ENCODE measurements around the gene SYT5.
"Not testable (repeated sequence)": the region's sequence is repeated elsewhere in the genome, so short reads cannot be mapped to it uniquely, and the experiment has no call there.

The SYT5 gene

DNA sequence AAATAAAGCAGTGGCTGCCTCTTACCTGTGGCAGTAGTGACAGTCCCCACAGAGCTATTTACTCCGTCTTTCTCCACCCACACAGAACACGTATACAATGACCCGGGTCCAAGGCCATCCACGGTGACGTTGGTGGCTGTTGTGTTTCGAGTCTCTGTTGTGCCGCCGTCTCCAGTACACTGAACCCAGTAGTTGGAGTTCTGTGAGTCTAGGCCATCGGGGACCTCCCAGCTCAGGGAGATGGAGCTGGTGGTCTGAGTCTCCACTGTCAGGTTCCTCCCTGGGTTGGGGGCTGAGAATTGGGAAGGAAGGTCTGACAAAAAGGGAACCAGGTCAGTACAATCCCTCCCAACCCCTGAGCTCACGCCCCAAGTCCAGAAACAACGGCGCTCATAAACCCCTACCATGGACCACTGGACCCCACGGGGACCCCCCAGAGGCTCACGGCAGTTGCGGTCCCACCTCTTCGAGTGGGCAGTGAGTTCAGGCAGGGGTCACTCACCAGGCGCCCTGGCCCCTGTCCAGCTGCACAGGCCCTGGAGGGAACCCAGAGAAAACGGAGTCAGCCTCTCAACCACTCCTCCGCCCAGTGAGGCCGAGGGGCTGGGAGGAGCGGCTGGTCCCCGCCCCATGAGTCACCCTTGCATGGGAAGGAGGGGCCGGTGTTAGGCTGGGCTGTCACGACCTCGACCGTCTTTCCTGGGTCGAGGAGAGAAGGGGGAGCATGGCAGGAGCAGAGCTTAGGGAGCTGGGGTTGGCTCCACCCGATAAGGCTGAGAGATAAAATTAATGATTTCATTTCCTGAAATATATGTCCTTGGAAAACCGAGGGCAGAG, 26.8 kb upstream of the SYT5 start:
- peak; percentile 60 to 73 for DNase-seq

- not testable (repeated sequence) for DNase-seq
Observed at GRCh38 chr19:55202199-55202598, 22.1 kb upstream of the SYT5 start.

GRCh38 chr19:55199620-55200204, 19.6 kb upstream of the SYT5 start:
- no peak for DNase-seq

DNA sequence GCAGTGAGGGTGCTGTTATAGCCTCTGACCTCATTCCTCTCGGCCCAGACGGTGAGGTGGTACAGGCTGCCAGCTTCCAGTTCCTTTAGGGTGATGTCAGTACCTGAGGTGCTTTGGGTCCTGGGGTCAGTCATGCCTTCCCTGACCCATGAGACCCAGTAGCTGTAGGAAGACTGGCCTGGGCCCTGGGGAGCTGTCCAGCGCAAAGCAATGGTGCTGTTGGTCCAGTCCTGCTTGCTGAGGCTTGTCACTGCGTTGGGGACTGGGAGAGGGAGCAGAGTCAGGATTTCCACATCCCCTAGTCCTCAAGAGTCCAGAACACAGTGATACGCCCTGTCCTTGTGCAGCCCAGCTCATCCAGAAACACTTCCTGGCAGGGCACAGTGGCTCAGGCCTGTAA, 18.6 kb upstream of the SYT5 start:
- no peak for DNase-seq

DNA sequence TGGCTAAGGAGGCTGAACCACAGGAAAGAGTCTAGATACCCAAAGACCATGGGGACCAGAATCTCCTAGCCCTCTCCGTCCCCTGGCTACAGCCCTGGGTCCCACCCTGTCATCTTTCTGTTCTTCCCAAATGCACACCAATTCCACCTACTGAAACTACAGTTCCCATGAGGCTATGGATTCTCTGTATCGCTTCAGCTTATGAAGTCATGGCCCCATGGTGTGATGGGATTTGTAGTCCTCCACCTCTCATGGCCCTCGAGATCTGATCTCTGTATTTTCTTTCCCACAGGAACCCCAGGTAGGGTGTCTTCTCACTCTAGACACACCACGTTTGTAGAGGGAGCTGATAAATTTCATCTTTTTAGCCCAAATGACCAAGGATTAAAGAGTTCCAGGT, 17.4 kb upstream of the SYT5 start:
- DNase-seq = no peak

DNA sequence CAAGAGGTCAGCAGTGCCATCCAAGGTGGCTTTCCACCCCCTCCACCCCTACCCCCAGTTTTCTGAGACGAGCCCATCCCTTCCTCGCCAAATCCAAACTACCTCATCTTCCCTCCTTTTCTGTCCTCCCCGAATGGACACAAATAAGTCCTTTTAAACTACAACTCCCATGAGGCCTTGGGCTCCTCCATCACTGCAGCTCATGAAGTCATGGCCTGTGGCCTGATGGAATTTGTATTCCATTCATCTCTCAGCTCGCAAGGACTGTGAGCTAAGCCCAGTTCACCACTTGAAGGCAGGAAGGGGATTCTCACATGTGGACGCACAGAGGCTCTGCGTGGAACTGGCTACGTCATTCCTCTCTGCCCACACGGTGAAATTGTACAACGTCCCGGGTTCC, 16.7 kb upstream of the SYT5 start:
- no peak for DNase-seq

GRCh38 chr19:55193481-55193880, 13.4 kb upstream of the SYT5 start:
- no peak for DNase-seq

DNA sequence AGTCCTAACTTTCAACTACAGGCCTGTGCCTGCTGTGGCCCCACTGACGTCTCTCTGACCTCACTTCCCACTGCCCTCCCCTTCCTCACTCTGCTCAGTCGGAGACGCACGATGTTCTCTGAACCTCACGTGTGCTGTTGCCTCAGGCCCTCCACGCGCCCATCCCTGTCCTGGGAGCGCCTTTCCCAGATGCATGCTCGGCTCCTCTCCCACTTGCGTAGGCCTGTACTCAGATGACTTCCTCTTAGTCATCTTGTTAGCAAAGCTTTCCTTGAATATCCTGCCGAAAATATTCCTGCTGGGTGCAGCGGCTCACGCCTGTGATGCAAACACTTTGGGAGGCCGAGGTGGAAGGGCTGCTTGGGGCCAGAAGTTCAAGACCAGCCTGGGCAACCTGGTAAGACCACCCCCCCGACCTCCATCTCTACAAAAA, 9.3 kb upstream of the SYT5 start:
- DNase-seq = no peak

DNA sequence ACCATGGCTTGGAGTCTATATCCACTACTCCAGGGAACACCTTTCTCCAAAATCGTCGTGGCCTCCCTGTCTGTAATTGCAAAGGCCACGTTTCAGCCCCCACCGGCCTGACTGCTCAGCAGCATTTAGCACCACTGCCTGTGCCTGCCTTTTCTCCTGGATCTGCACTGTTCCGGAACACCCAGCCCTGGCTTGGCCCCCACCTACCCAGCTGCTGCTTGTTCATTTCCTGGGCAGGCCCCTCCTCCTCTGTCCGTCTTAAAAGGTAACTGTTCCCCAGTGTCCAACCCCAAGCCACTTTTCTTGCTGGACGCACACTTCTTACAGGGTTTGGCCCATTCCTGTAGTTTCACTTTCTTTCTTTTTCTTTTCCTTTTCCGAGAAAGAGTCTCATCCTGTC, 8.5 kb upstream of the SYT5 start:
- no peak for DNase-seq

- DNase-seq = no peak
Observed at GRCh38 chr19:55186080-55186479, 6.0 kb upstream of the SYT5 start.

DNA sequence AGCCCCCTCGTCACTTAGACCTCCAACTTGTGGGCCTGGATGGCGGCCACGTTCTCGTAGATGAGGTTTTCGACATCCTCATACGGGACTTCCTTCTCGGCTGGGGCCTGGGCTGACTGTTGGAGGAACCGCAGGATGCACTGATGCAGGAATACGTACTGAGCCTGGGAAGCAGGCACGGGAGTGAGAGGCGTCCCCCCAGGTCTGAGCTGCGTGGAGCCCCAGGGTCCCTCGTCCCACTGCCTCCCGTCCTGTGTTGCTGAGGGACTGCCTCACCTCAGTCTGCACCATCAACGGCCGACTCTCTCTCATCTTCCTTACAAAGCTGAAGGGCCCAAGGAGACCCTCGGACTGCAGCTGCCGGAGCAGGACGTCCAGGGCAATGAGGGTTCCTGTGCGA, 1.7 kb upstream of the SYT5 start:
- DNase-seq = no peak

DNA sequence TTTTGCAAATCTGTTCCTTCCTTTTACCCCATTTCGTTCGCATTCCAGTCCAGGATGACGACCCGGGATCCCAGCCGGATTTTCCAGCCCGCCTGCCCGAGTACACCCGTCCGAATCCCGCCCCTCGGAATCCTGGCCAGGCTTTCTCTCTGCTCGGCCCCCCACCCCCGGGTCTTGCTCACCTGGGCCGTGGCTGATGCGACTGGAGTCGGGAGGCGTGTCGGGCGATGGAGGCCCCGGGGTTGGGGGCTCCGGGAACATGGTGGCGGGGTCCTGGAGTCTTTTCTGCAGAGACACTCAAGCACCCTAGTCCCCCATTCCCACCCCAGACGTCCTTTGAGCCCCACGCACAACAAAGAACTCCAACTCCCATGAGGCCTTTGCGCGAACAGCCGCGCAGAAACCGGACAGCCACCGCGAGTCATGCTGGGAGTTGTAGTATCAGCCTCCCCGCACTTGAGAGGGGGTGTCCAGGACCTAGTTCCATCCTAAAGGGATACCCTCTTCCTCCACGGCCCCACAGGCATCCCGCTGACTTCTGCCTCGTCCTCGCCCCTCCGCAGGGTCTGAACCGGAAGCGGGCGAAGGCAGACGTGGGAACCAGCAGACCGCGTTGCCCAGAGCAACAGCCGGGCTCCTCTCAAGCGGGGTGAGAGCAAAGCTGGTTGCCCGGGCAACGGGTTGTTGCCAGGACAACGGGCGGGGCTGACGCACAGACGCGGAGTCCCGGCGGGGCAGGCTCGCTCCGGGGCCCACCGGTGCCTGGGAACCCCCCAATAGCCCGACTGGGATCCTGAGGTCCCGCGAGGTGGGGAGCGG, 1.1 kb downstream of the SYT5 start:
- peak; percentile 90 to 92 for DNase-seq

- no peak for DNase-seq
Observed at GRCh38 chr19:55176076-55176475, 4.0 kb downstream of the SYT5 start.

DNA sequence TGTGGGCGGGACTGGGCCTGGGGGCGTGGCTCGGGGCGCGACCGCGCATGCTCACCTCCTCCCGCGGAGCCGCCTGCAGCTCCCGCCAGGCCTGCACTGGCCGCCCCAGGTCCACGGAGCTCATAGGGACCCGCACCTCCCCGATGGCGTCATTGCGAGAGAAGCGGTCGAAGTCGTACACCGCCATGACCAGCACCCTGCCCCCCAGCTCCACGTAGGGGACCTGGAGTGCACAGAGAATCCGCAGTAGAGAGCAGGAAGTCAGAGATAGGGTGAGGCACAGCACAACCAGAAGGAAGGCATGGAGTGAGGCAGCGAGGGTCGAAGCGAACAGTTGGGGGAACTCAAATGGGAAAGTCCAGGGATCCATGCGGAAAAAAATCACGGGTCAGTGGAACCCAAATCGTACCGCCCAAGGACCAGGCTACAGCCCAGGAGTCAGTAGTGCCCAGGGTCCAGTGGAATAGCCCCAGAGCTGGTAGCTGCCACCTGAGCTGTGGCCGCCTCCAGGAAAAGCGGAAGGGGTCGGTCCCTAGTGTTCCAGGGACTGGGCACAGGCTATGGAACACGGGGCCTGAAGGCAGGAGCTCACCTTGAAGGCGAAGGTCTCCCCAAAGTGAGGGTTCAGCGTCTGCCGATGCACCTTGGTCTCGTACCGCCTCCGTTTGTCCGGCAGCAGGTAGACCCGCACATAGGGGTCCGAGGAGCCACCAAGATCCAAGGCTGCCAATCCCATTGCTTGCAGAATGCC, 4.8 kb downstream of the SYT5 start:
- DNase-seq = no peak

DNA sequence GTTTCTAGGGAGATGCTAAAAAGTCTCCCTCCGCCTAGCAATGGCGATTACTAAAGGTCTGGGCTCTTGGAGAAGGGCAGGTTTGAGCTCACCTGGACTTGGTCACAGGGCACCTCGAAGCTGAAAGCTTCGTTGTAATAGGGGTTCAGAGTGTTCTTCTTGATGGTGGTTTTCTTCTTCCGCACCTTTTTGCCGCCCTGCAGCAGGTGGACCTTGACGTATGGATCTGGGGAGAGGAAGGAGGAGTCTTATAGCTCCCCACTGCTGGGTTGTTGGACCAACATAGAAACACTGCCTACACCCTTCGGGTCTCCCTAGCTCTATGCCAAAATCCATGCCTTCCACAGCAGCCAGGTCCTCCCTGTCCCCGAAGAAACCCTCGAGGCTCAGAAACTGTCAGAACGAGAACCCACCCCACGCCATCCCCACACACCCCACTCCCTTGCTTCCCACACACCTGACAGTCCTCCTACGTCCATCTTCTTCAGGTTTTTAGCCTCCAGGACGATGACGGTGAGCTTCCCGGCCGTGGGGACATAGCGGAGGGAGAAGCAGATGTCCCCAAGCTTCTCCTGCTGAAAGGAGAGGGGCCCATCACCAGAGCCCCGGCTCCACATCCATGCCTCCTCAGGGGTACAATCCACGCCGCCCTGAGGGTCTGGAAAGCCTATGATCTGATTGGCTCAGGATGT, 5.5 kb downstream of the SYT5 start:
- no peak for DNase-seq

DNA sequence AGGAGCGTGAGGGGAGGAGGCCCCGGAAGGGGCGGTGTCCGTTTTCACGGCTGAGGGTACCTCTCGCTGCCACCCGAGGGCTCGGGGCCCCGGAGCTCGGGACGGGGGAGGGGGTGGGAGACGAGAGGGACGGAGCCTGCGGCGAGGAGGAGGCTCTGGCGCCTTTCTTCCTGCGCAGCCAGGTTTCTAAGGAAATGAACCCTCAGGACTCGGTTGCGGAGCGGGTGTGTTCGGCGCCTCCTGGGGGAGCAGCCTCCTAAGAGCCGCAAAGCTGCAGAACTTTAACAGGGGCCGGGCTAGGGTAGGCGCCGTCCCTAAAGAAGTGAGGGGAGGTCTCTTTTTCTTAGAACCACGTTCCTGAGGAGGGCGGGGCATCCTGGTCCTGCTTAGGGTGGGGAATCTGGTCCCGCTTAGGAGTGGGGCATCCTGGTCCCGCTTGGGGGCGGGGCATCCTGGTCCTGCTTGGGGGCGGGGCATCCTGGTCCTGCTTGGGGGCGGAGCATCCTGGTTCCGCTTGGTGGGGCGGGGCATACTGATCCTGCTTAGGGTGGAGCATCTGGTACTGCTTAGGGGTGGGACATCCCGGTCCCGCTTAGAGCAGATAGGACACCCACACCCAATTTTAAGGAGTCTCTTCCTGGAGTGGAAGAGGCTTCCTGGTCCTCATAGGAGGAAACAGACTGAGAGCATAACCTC, 6.2 kb downstream of the SYT5 start:
- peak; percentile 79 to 80 for DNase-seq

- DNase-seq = no peak
Observed at GRCh38 chr19:55173186-55173713, 6.8 kb downstream of the SYT5 start.

DNA sequence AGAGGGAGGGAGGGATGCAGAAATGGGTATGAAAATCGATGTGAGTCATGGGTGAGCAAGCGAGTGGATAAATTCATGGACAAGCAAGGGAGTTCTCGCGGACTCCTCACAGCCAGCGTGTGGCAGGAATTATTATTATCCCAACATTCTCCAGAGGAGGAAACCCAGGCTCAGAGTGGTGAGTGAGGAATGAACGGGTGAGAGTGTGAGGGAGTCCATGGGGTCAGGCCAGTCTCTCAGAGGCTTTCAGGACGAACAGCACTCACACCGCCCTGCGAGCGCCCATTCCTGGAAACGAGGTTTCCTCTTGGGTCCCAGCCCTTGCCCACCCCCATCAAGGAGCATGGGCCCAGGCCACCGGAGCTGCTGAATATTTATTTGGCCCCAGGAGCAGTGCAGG, 7.3 kb downstream of the SYT5 start:
- DNase-seq = no peak

- not testable (repeated sequence) for DNase-seq
Observed at GRCh38 chr19:55172318-55172717, 7.8 kb downstream of the SYT5 start.

DNA sequence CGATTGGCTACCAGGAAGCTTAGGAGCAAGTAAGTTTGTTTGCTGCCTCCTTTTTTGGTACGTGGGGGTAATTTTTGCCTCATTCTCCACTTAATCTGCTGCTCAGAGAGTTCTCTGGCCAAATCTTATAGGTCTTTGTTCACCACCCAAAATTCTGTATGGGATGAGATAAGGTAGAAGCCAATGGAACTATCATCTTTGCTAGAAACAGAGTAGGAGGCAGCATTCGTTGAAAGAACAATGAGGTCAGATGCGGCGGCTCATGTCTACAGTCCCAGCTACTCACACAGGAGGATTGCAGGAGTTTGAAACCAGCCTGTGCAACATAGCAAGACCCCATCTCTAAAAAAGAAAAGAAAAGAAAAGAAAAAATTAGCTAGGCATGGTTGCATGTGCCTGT, 8.6 kb downstream of the SYT5 start:
- DNase-seq = no peak

- DNase-seq = no peak
Observed at GRCh38 chr19:55169136-55169535, 11.0 kb downstream of the SYT5 start.
